Measurements from ENCODE around the gene HIP1.
"Not testable (repeated sequence)": the region's sequence is repeated elsewhere in the genome, so short reads cannot be mapped to it uniquely, and the experiment has no call there.

The HIP1 gene

DNA sequence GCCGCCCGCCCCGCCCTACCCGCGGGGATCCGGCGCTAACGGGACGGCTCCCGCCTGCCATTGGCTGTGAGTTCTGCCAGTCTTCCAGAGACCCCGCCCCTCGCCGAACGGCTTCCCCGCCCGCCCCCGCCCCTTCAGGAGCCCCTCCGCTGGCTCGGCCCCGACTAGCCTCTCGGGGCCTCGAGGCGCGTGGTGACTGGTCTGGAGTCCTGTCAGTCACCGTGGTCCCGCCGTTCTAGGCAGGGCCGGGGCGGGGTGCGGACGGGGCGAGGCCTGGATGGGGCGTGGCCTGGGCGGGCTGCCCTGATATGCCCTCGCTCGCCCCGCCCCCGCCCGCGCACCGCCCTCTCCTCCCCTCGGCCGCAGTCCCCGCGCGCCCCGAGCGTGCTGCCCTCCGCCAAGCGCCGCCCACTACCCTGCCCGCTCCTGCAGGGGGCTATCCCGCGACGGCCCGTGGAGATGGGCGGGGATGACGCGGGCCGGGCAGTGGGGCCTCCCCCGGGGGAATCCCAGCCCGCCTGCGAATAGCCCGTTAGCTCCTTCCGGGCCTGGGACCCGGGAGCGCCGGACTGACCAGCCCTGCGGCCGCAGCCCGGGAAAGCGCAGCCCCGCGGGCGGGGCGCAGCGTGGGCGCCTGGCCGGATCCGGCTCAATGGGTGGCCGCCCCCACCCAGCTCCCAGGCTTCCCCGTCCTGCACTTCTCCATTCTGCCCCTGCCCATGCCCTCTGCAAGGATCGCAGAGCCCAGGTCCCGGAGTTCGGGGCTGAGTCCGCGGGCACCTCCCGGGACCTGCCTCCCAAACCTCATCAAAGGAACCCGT lies 444 bp upstream of the HIP1 start:
- peak; percentile 98 to 99 (median 99) for DNase-seq

DNA sequence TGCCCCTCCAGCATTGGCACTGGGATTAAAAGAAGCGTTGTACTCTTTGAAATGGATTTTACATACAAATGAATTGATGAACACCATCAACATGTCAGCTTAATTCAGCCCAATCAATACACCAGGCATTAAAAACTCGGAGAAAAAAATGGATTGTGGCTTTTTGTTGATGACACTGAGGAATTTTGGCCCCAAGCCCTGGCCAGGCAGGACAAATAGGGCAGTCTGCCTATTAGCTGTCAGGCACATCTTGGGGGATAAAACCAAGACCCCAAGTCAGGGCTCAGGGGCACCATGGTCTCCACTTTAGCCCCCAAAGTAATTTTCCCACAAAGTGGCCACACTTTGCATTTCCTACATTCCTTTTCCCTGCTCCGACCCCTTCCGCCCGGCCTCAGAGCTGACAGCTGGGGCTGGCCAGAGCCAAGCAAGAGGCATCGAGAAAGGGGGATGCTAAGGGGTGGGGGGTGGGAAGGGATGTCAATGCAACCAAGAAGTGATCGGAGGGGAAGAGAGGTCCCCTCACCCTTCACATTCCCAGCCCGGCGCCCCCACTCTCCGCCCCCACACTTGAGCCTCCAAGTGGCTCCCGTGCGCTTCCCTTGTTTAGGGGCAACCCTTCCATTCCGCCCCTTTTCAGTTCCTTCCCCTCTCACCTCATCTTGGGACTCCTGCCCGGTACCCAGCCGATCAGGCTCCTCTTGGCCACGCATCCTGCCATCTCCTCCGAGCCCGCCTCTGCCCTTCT lies 711 bp downstream of the HIP1 start:
- peak in 2 of 3 experiments; percentile 45 to 60 for DNase-seq

DNA sequence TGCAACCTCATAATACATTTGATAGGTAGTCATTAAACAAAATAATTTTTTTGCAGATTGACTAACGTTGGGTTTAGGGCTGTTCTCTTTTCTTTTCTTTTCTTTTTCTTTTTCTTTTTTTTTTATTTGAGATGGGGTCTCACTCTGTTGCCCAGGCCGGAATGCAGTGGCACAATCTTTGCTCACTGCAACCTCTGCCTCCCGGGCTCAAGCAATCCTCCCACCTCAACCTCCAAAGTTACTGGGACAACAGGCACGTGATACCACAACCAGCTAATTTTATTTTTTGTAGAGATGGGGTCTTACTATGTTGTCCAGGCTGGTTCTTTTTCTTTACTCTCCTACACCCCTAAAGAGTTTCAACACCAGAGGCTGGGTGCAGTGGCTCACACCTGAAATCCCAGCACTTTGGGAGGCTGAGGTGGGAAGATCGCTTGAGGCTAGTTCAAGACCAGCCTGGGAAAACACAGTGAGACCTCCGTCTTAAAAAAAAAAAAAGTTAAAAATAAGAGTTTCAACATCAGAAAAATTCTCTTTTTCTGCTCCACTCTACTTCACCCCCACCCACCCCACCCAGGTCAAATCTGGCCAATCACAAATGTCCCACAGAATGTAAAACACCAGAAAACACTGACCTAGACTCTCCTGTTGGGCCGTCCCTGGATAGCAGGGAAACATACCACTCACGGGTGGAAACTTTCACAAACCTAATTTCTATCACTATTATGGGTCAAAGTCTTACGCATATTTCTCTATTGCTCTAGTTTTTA lies 3.0 kb downstream of the HIP1 start:
- DNase-seq = no peak

DNA sequence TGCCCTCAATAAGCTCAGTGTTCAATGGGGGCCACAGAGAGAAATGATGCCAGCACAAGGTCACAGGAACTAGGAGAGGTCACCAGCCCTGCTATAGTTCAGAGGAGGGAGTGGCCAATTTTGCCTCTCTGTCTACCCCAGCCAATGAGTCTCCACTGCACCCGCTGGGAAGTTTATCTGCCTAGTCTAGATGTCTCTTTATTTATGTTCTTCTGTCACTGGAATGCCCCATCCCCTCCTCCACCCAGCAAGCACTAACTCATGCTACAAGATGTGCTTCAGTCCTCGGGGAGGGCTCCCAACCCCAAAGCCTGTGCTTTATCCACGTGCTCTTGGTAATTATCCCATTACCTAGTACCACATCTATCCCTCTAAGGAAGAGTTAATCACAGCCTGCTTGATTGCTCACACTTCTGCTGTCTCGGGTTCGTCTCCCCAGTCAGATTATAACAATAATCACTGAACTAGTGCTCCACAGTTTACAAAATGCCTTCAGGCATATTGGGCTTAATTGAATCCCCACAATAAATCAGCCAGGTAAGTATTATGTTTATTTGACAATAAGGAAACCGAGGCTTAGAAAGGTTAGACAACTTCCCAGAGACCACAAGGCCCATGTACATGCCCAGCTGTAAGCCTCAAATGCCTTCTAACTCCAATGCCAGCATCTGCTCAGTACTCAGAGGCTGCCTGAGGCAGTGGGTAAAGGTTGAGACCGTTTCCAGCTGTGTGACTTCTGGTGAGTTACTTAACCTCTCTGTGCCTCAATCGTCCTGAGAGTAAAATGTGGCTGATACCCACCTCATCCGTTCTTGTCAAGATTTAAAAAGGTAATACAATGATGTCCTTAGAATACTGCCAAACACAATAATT lies 3.9 kb downstream of the HIP1 start:
- DNase-seq = peak in 2 of 3 experiments; percentile 31 to 78

DNA sequence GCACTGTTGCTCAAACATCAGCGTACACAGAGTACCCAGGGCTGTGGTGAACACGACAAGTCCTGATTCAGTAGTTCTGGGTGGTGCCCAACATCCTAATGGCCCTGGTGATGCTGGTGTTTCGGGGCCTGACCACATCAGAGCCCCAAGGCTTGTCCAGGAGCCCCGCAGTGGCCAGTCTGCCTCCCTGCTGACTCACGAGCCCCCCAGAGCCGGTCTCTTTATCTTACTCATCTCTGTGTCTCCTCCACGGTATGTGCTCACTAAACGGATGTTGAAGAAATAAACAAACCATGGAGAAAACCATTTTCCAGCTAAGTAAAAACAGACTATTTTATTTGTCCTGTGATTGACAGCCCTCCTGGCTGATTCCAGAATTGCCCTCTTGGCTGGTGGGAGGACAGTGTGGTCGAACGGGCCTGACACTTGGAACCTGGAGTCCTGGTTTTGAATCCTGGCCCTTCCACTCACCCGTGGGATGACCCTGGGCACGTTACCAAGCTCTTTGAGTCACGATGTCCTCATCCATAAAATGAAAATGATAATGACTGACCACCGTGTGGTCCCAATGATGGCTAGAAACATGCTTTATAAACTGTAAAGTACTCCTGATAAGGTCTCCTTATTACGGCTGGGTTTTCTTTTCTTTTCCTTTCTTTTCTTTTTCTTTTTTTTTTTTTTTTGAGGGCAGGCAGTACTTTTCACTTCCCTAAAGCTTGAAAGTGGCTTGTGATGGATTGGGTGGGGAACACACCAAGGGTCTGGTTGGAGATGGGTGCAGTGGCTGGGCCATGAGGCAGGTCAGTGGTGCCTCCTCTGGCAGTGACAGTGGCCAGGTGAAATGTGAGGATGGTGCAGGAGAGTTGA lies 5.7 kb downstream of the HIP1 start:
- DNase-seq = no peak

DNA sequence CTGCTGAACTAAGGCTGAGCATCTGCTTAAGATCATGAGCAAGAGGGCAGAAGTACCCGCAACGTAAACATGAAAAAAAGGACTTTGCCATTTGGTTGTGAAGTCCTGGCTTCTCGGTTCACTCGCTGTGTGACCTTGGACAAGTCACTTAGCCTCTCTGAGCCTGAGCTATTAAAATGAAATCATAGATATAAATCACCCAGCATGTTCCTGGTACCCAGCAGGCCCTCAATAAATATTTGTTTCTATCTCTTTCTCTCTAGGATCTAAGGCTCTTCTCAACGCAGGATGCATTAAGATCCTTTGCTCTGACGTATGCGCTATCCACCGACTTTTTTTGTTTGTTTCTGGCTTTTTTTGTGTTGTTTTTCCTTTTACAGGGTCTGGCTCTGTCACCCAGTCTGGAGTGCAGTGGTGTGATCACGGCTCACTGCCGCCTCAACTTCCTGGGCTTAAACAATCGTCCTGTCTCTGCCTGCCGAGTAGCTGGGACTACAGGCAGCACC lies 6.7 kb downstream of the HIP1 start:
- DNase-seq = no peak

DNA sequence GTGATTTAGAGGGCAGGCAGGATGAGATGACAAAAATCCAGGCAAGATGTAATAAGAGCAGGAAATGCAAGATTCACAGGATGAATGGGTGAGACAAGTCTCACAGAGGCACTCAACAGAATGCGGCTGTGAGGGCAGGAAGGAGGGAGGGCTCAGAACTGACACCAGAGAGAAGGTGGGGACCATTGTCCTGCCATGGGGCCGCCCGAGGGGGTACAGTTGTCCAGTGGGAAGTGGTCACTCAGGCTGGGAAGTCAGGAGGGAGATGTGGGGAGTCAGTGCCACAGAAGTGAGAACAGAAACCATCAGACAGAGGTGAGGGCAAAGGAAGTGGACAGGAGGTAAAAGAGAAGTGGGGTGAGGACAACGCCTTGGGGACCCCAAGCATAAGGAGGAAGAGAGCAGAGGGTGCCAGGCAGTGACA lies 8.9 kb downstream of the HIP1 start:
- DNase-seq = no peak

DNA sequence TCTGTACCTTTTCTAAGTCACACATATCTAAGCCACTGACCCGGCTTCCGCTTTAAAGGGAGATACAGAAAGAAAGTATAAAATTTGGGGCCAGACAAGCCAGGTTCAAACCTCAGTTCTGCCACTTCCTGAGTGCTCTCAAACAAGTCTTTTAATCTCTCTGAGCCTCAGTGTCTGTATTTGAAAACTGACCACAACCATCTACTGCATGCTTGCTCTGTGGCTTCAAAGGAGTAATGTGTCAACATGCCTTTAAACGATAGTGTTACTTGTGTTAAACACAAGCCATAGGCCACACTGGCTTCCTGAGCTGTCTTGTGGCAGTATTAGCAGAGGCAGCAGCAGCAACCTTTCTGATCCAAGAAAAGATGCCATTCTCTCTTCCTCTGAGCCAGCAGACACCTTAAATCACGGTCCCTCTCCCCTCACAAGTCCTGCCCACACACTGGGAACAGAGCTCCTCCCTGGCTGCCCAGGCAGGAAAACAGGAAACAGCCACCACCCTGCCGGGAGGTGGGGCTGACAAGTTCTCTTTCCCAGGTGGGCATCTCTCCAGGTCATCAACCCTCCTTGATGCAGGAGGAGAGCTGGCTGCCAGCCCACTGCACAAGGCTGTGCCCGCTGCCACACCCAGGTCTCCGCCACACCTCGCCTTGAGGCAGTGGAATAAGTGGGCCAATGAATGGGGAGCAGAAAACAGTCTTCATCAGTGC lies 10.7 kb downstream of the HIP1 start:
- DNase-seq = peak in 2 of 3 experiments; percentile 33 to 39

DNA sequence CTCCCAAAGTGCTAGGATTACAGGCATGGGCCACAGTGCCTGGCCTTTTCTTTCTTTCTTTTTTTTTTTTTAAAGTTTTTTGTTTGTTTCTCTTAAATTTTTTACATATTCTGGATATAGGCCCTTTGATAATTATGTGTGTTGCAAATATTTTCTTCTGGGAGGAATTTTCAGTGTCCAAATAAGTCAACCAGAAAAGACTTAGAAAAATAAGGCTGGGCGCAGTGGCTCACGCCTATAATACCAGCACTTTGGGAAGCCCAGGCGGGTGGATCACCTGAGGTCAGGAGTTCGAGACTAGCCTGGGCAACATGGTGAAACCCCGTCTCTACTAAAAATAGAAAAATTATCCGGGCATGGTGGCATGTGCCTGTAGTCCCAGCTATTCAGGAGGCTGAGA lies 11.4 kb downstream of the HIP1 start:
- not testable (repeated sequence) for DNase-seq

DNA sequence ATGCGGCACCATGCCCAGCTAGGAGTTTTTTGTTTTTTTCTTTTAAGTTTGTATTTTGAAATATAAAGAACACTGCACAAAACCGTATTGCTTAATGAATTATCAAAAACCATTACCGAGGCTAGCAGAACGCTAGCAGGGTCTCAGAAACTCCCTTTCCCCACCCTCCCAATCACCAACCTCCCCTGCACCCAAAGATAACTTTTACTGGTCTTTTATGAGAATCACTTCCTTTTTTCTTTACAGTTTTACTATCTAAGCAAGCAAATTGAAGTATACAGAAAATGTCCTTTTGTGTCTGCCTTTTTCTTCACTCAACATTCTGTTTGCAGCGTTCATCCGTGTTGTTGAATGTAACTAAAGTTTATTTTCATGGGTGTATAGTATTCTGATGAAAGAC lies 13.4 kb downstream of the HIP1 start:
- DNase-seq = no peak

DNA sequence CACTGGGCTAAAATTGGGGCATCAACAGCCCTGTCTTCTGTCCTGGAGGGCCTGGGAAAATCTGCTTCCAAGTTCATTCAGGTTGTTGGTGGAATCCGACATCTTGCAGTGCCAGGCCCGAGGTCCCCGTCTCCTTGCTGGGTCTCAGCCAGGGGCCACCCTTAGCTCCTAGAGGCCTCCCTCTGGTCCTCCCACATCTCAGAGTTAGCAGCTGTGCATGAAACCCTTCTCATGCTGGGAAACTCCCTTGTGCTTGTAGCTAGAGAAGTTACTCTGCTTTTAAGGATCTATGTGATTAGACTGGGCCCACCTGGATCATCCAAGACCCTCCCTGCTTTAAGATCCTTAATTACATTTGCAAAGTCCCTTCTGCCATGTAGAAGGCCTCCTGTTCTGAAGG lies 15.3 kb downstream of the HIP1 start:
- DNase-seq = no peak

DNA sequence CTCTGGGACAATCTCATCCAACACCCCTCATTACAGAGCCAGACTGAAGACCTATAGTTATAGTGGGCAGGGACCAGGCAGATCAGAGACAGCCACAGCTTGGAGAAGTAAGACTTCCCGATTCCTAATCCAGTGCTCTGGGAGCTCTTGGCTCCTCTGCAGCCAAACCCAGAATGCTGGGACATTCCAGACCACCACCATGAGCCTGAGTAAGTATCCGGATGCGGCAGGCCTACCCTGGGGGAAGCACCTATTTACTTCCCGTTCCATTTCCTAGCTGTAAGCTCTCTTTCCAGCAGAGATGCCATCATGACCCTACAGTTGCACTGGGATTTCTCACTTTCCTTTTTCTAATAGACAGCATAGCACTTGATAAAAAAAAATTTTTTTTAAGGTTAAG lies 16.4 kb downstream of the HIP1 start:
- DNase-seq = no peak

DNA sequence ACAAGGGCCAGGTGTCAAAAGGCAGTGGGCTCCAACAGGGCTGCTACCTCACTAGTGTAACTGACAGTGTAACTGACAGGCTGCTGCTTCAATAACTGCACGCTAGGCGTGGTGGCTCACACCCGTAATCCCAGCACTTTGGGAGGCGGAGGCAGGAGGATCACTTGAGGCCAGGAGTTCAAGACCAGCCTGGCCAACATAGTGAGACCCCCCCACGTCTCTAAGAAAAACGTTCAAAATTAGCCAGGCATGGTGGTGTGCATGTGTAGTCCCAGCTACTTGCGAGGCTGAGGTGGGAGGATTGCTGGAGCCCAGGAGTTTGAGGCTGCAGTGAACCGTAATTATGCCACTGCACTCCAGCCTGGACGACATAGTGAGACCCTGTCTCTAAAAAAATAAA lies 16.8 kb downstream of the HIP1 start:
- DNase-seq = not testable (repeated sequence)

DNA sequence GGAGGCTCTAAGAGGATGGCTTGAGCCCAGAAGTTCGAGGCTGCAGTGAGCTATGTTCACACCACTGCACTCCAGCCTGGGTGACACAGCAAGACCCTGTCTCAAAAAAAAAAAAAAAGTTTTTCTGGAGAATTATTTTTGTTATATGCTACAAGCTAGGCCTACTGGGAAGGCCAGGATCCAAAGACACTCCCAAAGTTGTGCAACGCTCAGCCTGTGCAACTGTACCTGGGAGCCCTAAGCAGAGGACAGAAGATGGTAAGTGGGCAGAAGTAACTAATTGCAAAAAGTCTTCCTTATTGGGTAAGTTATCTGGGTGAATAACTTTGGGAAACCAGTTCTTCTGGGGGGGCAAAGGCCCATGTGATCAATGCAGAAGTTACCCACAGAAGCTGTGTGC lies 17.3 kb downstream of the HIP1 start:
- no peak for DNase-seq

DNA sequence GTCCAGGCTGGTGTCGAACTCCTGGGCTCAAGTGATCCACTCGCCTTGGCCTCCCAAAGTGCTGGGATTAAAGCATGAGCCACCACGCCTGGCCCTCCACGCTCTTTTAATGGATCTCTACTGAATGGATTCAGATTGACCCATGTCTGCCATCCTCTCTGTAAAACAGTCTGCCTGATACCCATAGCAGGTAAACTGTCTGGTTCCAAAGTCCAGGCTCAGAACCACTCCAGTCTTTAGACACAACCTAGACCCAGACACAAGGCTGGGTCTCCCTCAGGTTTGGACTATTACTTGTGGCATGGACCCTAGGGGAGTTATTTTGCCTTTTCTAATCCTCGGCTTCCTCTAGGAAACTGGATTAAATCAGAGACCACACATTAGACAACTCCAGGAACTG lies 19.1 kb downstream of the HIP1 start:
- DNase-seq = no peak

DNA sequence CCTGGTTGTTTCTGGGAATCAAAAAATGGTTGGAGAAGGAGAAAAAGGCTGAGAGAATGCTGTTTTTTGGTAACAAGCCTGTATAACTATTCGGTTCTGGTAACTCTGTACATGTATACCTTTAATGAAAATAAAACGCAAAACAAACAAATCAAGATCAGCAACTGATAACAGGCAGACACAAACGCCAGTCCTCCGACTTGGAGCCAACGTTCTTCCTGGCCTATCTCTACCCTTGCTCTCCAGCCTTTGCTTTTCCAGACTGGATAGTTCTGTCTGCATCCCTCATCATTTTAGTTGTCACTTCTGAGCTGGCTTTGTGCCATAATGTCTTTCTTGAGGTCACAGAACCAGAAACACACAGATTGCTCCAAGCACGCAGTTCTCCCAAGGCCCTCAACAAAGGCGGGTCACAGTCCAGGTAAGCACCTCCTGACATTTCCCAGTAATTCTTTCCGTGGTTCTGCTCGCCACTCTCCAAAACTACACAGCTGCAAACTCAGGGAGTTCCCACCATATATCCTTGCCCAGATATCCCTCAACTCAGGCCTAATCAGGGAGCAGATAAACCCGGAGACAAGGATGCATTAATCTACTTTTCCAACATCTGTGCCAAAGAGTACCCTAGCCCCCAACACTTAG lies 20.2 kb downstream of the HIP1 start:
- no peak for DNase-seq

DNA sequence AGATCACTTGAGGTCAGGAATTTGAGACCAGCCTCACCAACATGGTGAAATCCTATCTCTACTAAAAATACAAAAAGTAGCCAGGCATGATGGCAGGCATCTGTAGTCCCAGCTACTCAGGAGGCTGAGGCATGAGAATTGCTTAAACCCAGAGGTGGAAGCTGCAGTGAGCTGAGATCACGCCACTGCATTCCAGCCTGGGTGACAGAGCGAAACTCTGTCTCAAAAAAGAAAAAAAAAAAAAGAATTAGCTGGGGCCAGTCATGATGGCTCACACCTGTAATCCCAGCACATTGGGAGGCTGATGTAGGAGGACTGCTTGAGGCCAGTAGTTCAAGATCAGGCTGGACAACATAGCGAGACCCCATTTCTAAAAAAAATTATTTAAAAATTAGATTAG lies 21.0 kb downstream of the HIP1 start:
- DNase-seq = not testable (repeated sequence)

DNA sequence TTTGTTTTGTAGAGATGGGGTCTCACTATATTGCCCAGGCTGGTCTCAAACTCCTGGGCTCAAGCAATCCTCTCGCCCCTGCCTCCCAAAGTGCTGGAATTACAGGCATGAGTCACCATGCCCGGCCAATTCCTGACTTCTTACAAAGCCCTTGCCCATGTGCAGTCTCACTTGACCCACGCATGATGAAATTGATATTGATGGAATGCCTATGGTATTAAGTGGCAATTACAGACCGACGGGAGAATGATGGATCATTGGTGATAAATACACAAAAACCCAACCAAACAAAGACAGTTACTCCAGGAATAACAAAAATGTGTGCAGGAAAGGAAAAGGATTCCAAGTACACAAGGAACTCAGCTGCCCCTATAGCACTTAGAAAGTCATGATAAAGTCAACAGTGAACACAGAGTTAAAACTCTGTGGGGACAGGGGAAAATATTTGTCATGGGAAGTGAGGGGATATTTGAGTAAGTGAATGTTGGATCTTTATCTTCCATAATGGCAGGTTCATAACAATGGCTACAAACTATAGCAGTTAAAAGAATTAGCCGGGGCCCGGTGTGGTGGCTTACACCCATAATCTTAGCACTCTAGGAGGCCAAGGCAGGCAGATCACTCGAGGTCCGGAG lies 21.6 kb downstream of the HIP1 start:
- no peak for DNase-seq

DNA sequence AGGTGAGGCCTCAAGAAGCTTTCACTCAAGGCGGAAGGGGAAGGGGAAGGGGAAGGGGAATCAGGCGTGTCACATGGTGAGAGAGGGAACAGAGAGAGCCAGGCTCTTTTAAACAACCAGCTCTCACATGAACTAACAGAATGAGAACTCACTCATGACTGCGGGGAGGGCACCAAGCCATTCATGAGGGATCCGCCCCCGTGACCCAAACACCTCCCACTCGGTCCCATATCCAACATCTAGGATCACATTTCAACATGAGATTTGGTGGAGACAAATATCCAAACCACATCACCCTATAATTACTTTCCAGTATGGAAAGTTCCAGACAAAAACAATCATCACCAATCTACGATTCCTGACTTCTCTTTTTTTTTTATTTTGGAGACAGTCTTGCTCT lies 22.9 kb downstream of the HIP1 start:
- no peak for DNase-seq

All from NCI-H1417 (cell line).